Panc1 (cell line): Measurements from ENCODE around the gene RBMS3. TPM values are rescaled to one million over a fixed set of nuclear protein-coding genes. Genes with fewer than 3 reads are reported as not detected.

Experiments used
- ATAC-seq: fragments of 200-7000 bp; cut with Tn5 transposase; 2 replicates; pipeline ENCODE4 v1.9.1; 2020; ENCODE audit warnings: mild to moderate bottlenecking, moderate library complexity
- BruUV-seq: library from RNA; stranded (reverse); fragments of 400-500 nt; replicated peaks from 2 replicates; lab custom pipeline; 2021; lab: Mats Ljungman, UMichigan
- CTCF ChIA-PET: fragments of 300-600 bp; sonication (Branson Sonifier 250); formaldehyde crosslinking; loops from one replicate; lab custom pipeline; 2022; ENCODE audit warnings: antibody characterized with exemption; lab: Charles Lee
- POLR2A ChIA-PET: fragments of 300-600 bp; sonication (Branson Sonifier 250); formaldehyde crosslinking; loops from one replicate; lab custom pipeline; 2022; ENCODE audit warnings: antibody characterized with exemption; lab: Charles Lee
- DNase-seq: peaks from one replicate; pipeline ENCODE4 v3.0.0-alpha.2; 2010; ENCODE audit warnings: low read depth, low spot score
- H3K27ac ChIP-seq: 2 replicates; pipeline ENCODE4 v1.5.1; 2011; ENCODE audit warnings: mild to moderate bottlenecking, low read length, inconsistent platforms
- H3K27me3 ChIP-seq: fragments of 200-500 bp; sonication (Bioruptor generic); 2 replicates; pipeline ENCODE4 v1.6.0; 2014; ENCODE audit warnings: low read length, inconsistent platforms; ENCODE audit not compliant: control insufficient read depth, insufficient read depth
- H3K36me3 ChIP-seq: fragments of 200-500 bp; sonication (Bioruptor generic); 2 replicates; pipeline ENCODE4 v1.5.1; 2014; ENCODE audit warnings: inconsistent platforms, mild to moderate bottlenecking, low read length, moderate library complexity; ENCODE audit not compliant: control insufficient read depth, insufficient read depth
- H3K4me1 ChIP-seq: 2 replicates; pipeline ENCODE4 v1.5.1; 2011; ENCODE audit warnings: inconsistent platforms, mild to moderate bottlenecking, low read length, moderate library complexity; ENCODE audit not compliant: control insufficient read depth, insufficient read depth
- H3K4me3 ChIP-seq, 2 experiments: 2 replicates each; pipeline ENCODE4 v1.5.1; 2011 to 2012; ENCODE audit warnings: low read depth in 2 of 2, low read length in 2 of 2, mild to moderate bottlenecking in 2 of 2, inconsistent platforms in 1 of 2, moderate library complexity in 1 of 2
- H3K9me3 ChIP-seq: fragments of 200-500 bp; sonication (Bioruptor generic); 2 replicates; pipeline ENCODE4 v1.5.1; 2014; ENCODE audit warnings: low read depth, mild to moderate bottlenecking, inconsistent platforms, low read length, moderate library complexity; ENCODE audit not compliant: control insufficient read depth, insufficient read depth
- CTCF ChIP-seq: fragments of 450-650 bp; IDR thresholded peaks from 2 replicates; pipeline ENCODE4 v1.5.1; 2017; ENCODE audit warnings: mild to moderate bottlenecking
- POLR2AphosphoS5 ChIP-seq: IDR thresholded peaks from 2 replicates; pipeline ENCODE4 v1.6.1; 2012; ENCODE audit warnings: mild to moderate bottlenecking, low read depth, low read length, moderate library complexity
- SIN3A ChIP-seq: IDR thresholded peaks from 2 replicates; pipeline ENCODE4 v1.6.1; 2012; ENCODE audit warnings: low read depth, mild to moderate bottlenecking, low read length, moderate library complexity, borderline replicate concordance; ENCODE audit not compliant: insufficient read depth
- TCF7L2 ChIP-seq: IDR thresholded peaks from 2 replicates; pipeline ENCODE4 v1.6.1; 2011; ENCODE audit warnings: mild to moderate bottlenecking, low read depth, low read length, inconsistent platforms
- in situ Hi-C: cut with HindIII; loops from 2 replicates; pipeline ENCODE4 v1.10.0; 2016; ENCODE audit warnings: low sequenced_read_pairs, low pct_unique_long_range_greater_than_20kb
- intact Hi-C: fragments of 100-400 bp; cut with micrococcal nuclease; formaldehyde crosslinking; loops from one replicate; pipeline ENCODE4 v1.10.0; 2022; ENCODE audit not compliant: unreplicated experiment
- total RNA-seq: library from RNA; stranded (reverse); gene quantifications from one replicate; pipeline ENCODE4 v1.2.1, GENCODE V29; 2021; ENCODE audit not compliant: unreplicated experiment
- TF ChIP-seq, protein P1 (sequence below), 2 experiments: IDR thresholded peaks; 2 replicates each; pipeline ENCODE4 v1.6.1; 2011 to 2012; ENCODE audit warnings: low read depth in 2 of 2, control low read depth in 1 of 2, low read length in 1 of 2, mild to moderate bottlenecking in 1 of 2, moderate library complexity in 1 of 2; ENCODE audit not compliant: insufficient read depth in 1 of 2

The RBMS3 gene
- total RNA-seq, 1 experiment from 2014 or later, result 1.1 TPM

- Histone ChIP-seq H3K9me3 (no peaks in the 10 kb centered on the region), H3K36me3 (no peaks in the 10 kb centered on the region), H3K27ac (no peak overlapping the region), H3K4me1 (no peaks in the 10 kb centered on the region), H3K4me3 (no peak overlapping the region), H3K27me3 (no peaks in the 10 kb centered on the region)
- POLR2A ChIA-PET, result no interaction called here
- intact Hi-C loops (no loop called here), in situ Hi-C loops (no loop called here)
- CTCF ChIA-PET, result no interaction called here
- ATAC-seq (no peak), DNase-seq (no peak)
- no TSS peak for BruUV-seq
- no peak for TF ChIP-seq SIN3A
- no peak for TF ChIP-seq POLR2AphosphoS5
- TF ChIP-seq TCF7L2, result no peak
- TF ChIP-seq, protein P1, sequence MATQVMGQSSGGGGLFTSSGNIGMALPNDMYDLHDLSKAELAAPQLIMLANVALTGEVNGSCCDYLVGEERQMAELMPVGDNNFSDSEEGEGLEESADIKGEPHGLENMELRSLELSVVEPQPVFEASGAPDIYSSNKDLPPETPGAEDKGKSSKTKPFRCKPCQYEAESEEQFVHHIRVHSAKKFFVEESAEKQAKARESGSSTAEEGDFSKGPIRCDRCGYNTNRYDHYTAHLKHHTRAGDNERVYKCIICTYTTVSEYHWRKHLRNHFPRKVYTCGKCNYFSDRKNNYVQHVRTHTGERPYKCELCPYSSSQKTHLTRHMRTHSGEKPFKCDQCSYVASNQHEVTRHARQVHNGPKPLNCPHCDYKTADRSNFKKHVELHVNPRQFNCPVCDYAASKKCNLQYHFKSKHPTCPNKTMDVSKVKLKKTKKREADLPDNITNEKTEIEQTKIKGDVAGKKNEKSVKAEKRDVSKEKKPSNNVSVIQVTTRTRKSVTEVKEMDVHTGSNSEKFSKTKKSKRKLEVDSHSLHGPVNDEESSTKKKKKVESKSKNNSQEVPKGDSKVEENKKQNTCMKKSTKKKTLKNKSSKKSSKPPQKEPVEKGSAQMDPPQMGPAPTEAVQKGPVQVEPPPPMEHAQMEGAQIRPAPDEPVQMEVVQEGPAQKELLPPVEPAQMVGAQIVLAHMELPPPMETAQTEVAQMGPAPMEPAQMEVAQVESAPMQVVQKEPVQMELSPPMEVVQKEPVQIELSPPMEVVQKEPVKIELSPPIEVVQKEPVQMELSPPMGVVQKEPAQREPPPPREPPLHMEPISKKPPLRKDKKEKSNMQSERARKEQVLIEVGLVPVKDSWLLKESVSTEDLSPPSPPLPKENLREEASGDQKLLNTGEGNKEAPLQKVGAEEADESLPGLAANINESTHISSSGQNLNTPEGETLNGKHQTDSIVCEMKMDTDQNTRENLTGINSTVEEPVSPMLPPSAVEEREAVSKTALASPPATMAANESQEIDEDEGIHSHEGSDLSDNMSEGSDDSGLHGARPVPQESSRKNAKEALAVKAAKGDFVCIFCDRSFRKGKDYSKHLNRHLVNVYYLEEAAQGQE (IDR thresholded peaks at IDR 0.05; ENCODE audit: insufficient read depth in 1 of 2, low read depth in 2 of 2, low read length in 1 of 2), result no peak
- no peak for TF ChIP-seq CTCF
These were observed 19.8 kb upstream of the RBMS3 start for GRCh38 chr3:29261119-29261518.

DNA sequence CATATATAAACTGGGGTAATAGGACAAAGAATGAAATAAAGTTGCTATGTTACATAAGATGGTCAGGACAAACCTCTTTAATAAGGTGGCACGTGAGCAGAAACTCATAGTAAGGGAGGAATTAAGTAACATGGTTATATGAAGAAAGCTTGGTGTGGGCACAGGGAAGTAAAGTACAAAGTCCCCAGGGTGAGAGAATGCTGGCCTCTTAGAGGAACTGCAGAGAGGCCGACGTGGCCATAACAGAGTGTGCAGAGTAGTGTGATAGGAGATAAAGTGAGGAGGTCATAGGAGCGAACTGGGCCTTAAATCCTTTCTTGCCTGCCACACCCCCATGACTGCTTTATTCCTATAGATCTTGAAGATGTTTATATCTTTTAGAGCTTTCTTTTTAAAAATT, 17.4 kb upstream of the RBMS3 start:
- H3K9me3 ChIP-seq, result no peaks in the 10 kb centered on the region
- no peaks in the 10 kb centered on the region for H3K4me1 ChIP-seq
- H3K27me3 ChIP-seq, result no peaks in the 10 kb centered on the region
- TF ChIP-seq CTCF (no peak), TCF7L2 (no peak), SIN3A (no peak), POLR2AphosphoS5 (no peak)
- TF ChIP-seq, protein P1 (IDR thresholded peaks at IDR 0.05; ENCODE audit: insufficient read depth in 1 of 2, low read depth in 2 of 2, low read length in 1 of 2), result no peak
- in situ Hi-C loops (no loop called here), intact Hi-C loops (no loop called here)
- H3K4me3 ChIP-seq, result no peak overlapping the region
- H3K36me3 ChIP-seq, result no peaks in the 10 kb centered on the region
- ChIA-PET POLR2A (no interaction called here), CTCF (no interaction called here)
- no TSS peak for BruUV-seq
- DNase-seq (no peak), ATAC-seq (no peak)
- H3K27ac ChIP-seq, result no peak overlapping the region
